Measurements from ENCODE around the gene PRCC. TPM values are rescaled to one million over a fixed set of nuclear protein-coding genes. Genes with fewer than 3 reads are reported as not detected.
A peak's percentile ranks its signal among the peaks of the same experiment; 100 is the strongest.
"Not testable (repeated sequence)": the region's sequence is repeated elsewhere in the genome, so short reads cannot be mapped to it uniquely, and the experiment has no call there.

Gene PRCC
- total RNA-seq, 1 experiment from 2014 or later = 25.0 TPM

- not testable (repeated sequence) for DNase-seq (ENCODE audit: low read depth)
Observed at GRCh38 chr1:156765136-156765535, 2.2 kb upstream of the PRCC start.

GRCh38 chr1:156765666-156766065 lies 1.7 kb upstream of the PRCC start:
- no peak for DNase-seq (ENCODE audit: low read depth)

GRCh38 chr1:156766298-156767100 lies 836 bp upstream of the PRCC start:
- no peak for DNase-seq (ENCODE audit: low read depth)

GRCh38 chr1:156767879-156768604 lies 707 bp downstream of the PRCC start:
- DNase-seq (ENCODE audit: low read depth) = no peak

GRCh38 chr1:156768610-156769295 lies 1.4 kb downstream of the PRCC start:
- DNase-seq (ENCODE audit: low read depth) = no peak

- DNase-seq (ENCODE audit: low read depth) = no peak
Observed at GRCh38 chr1:156772222-156772621, 4.9 kb downstream of the PRCC start.

GRCh38 chr1:156772728-156773497 lies 5.6 kb downstream of the PRCC start:
- DNase-seq (ENCODE audit: low read depth) = no peak

- no peak for DNase-seq (ENCODE audit: low read depth)
Observed at GRCh38 chr1:156773607-156774006, 6.3 kb downstream of the PRCC start.

- DNase-seq (ENCODE audit: low read depth) = no peak
Observed at GRCh38 chr1:156775799-156776198, 8.5 kb downstream of the PRCC start.

- no peak for DNase-seq (ENCODE audit: low read depth)
Observed at GRCh38 chr1:156776942-156777341, 9.6 kb downstream of the PRCC start.

GRCh38 chr1:156777573-156777972 lies 10.2 kb downstream of the PRCC start:
- DNase-seq (ENCODE audit: low read depth) = no peak

- DNase-seq (ENCODE audit: low read depth) = peak; percentile 46
Observed at GRCh38 chr1:156781585-156782186, 14.4 kb downstream of the PRCC start.

GRCh38 chr1:156785458-156785857 lies 18.1 kb downstream of the PRCC start:
- DNase-seq (ENCODE audit: low read depth) = no peak

GRCh38 chr1:156786640-156787039 lies 19.3 kb downstream of the PRCC start:
- no peak for DNase-seq (ENCODE audit: low read depth)

- DNase-seq (ENCODE audit: low read depth) = no peak
Observed at GRCh38 chr1:156788136-156788535, 20.8 kb downstream of the PRCC start.

GRCh38 chr1:156789621-156790318 lies 22.4 kb downstream of the PRCC start:
- no peak for DNase-seq (ENCODE audit: low read depth)

GRCh38 chr1:156794506-156795373 lies 27.4 kb downstream of the PRCC start:
- DNase-seq (ENCODE audit: low read depth) = peak; percentile 51

GRCh38 chr1:156795374-156795733 lies 28.0 kb downstream of the PRCC start:
- no peak for DNase-seq (ENCODE audit: low read depth)

GRCh38 chr1:156795787-156796186 lies 28.5 kb downstream of the PRCC start:
- DNase-seq (ENCODE audit: low read depth) = no peak
